GM19463 (cell line): Measurements from ENCODE around the gene AATF.

Experiments
- ATAC-seq: cut with Tn5 transposase; IDR thresholded peaks from one replicate; pipeline ENCODE4 v1.9.1; 2021; ENCODE audit warnings: mild to moderate bottlenecking, moderate library complexity; ENCODE audit not compliant: unreplicated experiment

AATF gene

DNA sequence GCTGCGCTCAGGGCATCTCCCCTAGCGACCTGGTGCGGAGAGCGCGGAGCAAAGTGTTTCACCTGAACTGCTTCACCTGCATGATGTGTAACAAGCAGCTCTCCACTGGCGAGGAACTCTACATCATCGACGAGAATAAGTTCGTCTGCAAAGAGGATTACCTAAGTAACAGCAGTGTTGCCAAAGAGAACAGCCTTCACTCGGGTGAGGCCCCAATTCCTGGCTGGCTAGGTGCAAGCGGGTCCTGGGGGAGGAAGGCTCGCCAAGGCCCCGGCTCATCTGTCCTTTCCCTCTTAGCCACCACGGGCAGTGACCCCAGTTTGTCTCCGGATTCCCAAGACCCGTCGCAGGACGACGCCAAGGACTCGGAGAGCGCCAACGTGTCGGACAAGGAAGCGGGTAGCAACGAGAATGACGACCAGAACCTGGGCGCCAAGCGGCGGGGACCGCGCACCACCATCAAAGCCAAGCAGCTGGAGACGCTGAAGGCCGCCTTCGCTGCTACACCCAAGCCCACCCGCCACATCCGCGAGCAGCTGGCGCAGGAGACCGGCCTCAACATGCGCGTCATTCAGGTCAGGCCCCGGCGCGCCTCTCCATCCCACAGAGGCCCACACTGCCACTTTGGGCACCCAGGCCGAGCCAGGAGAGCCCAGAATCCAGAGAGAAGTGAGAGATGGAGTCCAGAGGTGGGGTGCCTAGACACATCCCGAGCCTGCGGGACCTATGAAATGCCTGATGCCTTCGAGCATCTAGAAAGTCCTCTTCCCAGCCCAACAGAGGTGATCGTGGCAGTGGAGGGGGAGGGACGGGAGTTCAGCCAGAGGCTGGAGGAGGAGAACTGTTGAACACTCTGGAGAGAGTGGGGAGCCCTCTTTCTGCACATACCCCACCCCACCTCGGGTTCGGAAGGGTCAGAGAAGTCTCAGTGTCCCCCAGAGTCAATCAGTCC lies 8.2 kb upstream of the AATF start:
- no peak for ATAC-seq

DNA sequence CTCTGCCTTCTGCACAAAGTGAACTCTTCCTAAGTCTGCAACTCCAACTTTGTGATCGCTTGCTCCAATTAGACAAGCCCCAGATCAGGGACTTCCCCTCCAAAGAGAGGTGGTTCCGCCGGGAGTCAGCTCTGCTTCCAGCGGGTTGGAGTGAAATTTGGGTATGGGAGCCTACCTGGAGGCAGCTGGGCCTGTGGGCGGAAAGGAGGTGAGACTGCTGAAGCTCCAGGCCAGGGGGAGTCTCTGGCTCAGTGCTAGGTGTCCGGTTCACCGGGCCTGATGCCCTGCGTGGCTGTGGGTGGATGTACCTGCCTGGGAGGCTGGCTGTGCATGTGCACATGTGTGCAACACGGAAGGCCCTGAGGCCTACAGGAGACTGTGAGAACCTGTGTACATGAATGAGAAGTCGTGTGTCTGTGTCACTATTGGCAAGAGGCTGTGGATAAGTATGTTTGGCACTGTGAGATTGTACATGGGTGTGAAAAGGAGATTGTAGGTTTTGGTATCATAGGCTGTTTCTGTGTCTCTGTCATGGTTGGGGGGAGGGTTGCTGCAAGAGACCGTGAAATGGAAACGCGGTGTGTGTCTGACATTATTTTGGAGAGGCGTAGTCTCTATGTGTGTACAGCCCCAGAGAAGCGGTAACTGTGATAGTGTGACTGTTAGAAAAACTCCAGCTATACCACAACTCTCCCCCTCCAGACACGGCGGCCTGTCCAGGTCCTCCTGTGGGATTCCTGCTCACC lies 7.3 kb upstream of the AATF start:
- no peak for ATAC-seq

GRCh38 chr17:36942019-36942599 lies 6.6 kb upstream of the AATF start:
- ATAC-seq: no peak

GRCh38 chr17:36942631-36943125 lies 6.1 kb upstream of the AATF start:
- ATAC-seq: no peak

DNA sequence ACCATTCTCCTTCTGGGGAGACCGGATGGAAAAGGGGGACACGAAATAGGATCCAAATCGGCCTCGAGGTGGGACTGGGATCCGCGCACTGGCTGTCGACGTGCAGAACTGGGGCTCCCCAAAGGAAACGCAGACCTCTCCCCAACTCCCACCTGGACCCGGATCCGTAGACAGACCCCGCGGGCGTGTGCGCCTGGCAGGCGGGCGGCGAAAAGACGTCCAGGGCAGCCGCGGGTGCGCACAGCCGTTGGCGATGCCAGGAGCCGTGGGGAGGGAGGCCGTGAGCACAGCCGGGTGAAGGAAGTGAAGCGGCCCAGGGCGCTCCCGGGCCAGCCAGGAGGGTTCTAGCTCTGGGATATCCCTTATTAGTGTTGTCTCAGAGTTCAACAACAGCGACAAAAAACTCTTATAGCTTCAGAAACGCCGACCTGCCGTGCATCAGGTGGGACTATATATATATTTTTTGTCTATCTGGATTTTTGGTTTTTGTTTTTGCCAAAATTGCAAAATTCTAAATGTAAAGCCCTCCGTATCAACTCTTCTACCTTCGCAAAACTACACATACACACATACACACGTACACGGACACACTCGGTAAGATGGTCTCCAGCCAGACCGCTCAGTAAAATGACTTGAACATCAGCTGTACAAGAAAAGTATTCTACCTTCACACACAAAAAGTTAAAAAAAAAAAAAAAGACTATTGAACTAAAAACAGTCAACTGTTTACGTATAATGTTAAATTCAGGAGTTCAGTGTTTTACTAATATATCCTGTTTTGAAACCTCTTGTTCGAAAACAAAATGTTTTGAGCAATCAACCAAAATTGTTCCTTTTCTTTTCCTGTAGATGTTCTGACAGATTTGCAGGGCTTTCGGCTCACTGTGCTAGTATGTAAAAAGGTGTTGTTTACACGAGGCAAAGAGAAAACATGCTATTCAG lies 5.2 kb upstream of the AATF start:
- no peak for ATAC-seq

GRCh38 chr17:36944553-36944952 lies 4.2 kb upstream of the AATF start:
- ATAC-seq: no peak

GRCh38 chr17:36945140-36945539 lies 3.6 kb upstream of the AATF start:
- no peak for ATAC-seq

GRCh38 chr17:36945959-36946725 lies 2.6 kb upstream of the AATF start:
- no peak for ATAC-seq

- ATAC-seq: no peak
Measured at GRCh38 chr17:36946726-36947091, 2.0 kb upstream of the AATF start.

DNA sequence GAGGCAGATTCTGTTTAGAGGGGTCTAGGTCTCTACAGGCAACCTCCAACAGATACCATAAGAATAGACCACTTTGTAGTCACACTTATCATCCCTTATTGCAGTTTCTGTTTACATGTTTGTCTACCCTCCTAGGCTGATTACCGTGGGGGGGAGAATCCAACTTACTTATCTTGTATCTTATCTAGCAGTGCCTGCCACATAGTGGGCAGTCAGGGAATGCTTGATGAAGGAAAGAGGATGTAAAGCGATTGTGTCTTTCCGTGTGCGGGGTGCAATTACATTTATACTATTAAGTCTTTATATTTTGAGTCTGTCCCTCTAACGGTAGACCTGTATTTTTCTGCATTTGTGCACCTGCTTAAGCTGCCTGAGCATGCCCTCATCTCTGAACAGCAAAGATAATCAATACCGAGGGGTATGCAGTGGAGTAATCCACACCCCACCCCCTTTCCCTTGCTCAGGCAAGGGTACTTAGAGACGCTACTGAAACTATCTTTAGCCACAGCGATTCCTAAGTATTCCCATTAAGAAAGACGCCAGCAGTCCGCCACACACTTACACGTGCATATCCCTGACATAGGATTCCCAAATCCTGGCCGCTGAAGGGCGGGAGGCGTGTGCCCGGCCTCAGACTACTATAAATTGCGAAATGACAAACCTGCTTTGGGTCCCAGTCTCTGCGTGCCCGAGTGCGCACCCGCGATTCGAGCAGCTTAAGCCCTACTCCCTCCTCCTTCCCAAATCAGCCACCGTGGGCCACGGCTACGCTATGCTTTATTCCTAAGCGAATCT lies 635 bp upstream of the AATF start:
- ATAC-seq: peak; percentile 20

DNA sequence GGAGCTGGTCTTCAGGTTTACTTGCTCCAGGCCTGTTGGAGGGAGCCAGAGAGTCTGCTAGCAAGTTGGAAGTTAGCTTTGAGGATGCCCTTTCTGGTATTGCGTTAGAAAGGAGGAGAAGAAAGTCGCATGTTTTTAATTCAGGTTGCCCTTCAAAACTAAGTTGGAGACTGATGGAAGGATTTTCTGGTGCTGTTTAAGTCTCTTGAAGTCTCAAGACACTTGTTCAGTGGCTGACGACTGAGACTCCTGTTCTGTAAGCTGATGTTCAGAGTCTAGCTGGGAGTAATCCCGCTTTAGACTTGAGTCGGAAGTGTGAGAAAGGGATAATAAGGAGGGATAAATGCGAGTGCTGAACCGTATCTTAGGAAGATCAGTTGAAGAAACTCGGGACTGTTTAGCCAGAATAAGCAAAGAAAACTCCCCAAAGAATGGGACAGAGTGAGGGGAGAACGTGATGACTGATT lies 740 bp downstream of the AATF start:
- no peak for ATAC-seq

- ATAC-seq: no peak
Measured at GRCh38 chr17:36950027-36950426, 1.3 kb downstream of the AATF start.

- ATAC-seq: no peak
Measured at GRCh38 chr17:36951084-36951789, 2.5 kb downstream of the AATF start.

DNA sequence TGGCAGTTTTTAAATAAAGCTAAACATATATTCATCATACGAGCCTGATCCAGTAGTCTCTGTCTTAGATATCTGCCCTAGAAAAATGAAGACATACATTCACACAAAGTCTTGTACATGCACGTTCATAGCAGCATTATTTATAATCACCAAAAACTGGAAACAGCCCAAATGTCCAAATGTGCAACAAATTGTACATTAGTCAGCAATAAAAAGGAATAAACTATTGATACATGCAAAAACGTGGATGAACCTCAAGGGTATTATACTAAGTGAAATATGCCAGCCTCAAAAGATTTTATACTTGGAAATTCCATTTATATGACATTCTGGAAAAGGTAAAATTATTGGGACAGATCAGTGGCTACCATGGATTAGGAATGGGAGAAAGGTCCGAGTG lies 22.8 kb downstream of the AATF start:
- ATAC-seq: no peak

GRCh38 chr17:36972186-36972700 lies 23.5 kb downstream of the AATF start:
- ATAC-seq: no peak

DNA sequence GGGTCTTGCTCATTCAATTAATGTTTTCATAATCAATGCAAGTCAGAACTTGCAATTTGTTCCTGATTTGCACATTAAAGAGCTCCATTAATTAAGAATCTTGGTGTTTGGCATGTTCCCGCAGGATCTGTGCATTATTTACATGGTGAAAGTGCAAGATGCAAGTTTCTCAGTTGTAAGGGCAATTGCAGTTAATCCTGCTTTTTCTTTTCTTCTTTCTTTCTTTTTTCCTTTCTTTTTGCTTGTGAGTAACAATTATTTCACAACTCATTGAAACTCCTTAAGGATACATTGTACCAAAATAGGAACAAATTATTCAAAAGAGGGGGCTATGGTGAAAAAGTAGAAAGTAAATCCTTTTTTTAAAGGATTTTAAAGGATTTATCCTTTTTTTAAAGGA lies 24.2 kb downstream of the AATF start:
- ATAC-seq: no peak

- no peak for ATAC-seq
Measured at GRCh38 chr17:36975922-36976515, 27.3 kb downstream of the AATF start.

DNA sequence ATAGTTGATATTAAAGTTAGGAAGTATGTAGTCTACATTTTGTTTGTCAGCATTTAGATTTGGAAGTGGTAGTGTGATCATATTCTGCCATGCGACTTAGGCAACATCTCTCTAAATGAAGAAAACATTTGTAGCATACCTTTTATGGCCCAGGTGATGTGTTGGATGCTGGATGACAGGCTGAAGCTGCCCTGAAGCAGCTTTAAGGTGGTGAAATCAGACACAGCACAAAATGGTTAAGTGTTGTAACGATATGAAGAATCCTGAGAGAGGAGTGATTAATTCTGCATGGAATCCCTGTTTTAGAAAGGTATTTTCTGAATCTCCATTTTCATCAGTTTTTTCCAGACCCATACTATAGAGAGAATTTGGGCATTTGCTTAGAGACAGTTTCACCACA lies 28.3 kb downstream of the AATF start:
- ATAC-seq: no peak
